Measurements from ENCODE around the gene ALG6. TPM values are rescaled to one million over a fixed set of nuclear protein-coding genes. Genes with fewer than 3 reads are reported as not detected.

ALG6 gene
- total RNA-seq, 1 donor from 2014 or later = 8.2 TPM

Other genes with a start within 250 kb of the ALG6 start
- not detected for gene FOXD3, start 45.1 kb upstream of the ALG6 start, total RNA-seq (ENCODE audit: insufficient read depth, low replicate concordance)
- gene ITGB3BP, start 155.6 kb downstream of the ALG6 start, total RNA-seq (ENCODE audit: insufficient read depth, low replicate concordance) = 35.4 TPM
- gene EFCAB7, start 155.9 kb downstream of the ALG6 start, total RNA-seq (ENCODE audit: insufficient read depth, low replicate concordance) = 12.5 TPM
- 65.2 TPM for gene PGM1, start 225.8 kb downstream of the ALG6 start, total RNA-seq (ENCODE audit: insufficient read depth, low replicate concordance)

All from umbilical cord (tissue), 1 donor.